GM12864 (cell line): ENCODE measurements around the gene POMGNT2.

Experiments
- DNase-seq: peaks from one replicate; pipeline ENCODE4 v3.0.0-alpha.2; 2011; ENCODE audit warnings: low read depth
- H3K4me3 ChIP-seq: 2 replicates; pipeline ENCODE4 v1.5.1; 2011; ENCODE audit warnings: mild to moderate bottlenecking, low read depth, low read length, control low read depth
- TF ChIP-seq, protein P1 (sequence below): IDR thresholded peaks from 2 replicates; pipeline ENCODE4 v1.5.1; 2011; ENCODE audit warnings: low read depth, mild to moderate bottlenecking, moderate library complexity, low read length, control low read depth, inconsistent platforms; ENCODE audit errors: missing control alignments

POMGNT2 gene

GRCh38 chr3:43126536-43126935 is 20.7 kb upstream of the POMGNT2 start:
- H3K4me3 ChIP-seq = no peak overlapping the region
- DNase-seq = no peak
- TF ChIP-seq, protein P1, sequence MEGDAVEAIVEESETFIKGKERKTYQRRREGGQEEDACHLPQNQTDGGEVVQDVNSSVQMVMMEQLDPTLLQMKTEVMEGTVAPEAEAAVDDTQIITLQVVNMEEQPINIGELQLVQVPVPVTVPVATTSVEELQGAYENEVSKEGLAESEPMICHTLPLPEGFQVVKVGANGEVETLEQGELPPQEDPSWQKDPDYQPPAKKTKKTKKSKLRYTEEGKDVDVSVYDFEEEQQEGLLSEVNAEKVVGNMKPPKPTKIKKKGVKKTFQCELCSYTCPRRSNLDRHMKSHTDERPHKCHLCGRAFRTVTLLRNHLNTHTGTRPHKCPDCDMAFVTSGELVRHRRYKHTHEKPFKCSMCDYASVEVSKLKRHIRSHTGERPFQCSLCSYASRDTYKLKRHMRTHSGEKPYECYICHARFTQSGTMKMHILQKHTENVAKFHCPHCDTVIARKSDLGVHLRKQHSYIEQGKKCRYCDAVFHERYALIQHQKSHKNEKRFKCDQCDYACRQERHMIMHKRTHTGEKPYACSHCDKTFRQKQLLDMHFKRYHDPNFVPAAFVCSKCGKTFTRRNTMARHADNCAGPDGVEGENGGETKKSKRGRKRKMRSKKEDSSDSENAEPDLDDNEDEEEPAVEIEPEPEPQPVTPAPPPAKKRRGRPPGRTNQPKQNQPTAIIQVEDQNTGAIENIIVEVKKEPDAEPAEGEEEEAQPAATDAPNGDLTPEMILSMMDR = no peak

GRCh38 chr3:43123895-43124294 is 18.0 kb upstream of the POMGNT2 start:
- no peak overlapping the region for H3K4me3 ChIP-seq
- DNase-seq = no peak
- TF ChIP-seq, protein P1 = no peak

DNA sequence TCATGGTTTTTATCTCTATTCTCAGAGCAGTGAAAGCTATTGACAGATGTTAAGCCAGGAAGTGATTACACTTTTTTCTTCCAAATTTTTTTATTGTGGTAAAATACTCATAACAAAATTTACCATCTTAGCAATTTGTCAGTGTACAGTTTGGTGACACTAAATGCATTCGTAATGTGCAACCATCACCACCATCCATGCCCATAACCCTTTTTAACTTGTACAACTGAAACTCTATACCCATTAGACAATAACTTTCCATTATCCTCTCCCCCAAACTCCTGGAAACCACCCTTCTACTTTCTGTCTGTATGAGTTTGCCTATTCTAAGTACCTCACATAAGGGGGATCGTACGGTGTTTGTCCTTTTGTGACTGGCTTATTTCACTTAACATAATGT is 15.1 kb upstream of the POMGNT2 start:
- no peak for DNase-seq
- no peak overlapping the region for H3K4me3 ChIP-seq
- TF ChIP-seq, protein P1 = no peak

DNA sequence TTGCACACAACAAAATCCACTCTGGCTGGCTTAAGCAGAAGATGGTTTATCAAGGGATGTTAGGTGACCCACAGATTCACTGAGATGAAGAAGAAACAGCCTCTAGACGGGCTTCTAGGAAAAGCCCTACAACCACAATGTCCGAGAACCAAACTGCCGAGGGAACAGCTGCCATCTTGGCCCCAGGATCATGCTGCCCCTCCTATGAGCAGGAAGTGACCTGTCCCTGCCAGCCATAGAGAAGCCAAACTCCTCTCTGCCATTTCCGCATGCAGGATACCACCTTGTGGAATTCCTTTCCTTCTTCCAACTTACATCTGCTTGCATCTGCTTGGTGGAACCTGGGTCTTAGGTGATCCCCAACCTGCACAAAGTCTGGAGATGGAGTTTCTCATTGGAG is 11.4 kb upstream of the POMGNT2 start:
- no peak for DNase-seq
- no peak overlapping the region for H3K4me3 ChIP-seq
- TF ChIP-seq, protein P1 = no peak

DNA sequence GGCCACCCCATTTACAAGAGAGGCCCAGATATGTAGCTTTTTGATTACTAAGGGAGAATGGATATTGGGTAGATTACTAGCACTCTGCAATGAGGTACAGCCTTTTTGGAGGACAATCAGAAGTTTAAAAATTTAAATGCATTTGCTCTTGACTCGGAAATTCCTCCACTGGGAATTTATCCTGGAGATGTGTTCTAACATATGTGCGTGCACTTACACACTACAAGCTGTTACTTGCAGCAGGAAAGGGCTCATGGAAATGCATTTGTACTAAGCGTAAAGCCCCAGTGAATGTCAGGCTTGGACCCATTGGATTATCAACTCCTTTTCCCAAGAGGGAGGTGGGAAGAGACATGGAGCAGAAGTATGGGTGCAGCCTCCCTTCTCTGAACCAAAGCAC is 7.8 kb upstream of the POMGNT2 start:
- no peak overlapping the region for H3K4me3 ChIP-seq
- TF ChIP-seq, protein P1 = no peak
- no peak for DNase-seq

DNA sequence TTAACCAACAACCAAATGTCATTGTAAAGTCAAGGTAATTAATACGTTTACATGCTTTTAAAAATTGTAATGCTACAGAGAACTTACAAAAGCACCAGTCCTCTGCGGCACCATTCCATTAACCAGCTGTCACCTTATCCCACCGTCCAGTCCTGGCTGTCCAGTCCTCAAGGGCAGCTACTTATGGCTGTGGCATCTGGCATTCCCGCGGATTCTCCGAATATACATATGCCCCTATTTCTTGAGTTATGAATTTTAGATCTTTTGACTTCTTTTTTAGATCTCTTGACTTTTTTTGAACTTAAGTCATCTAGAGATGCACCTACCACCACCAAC is 382 bp upstream of the POMGNT2 start:
- DNase-seq = no peak
- TF ChIP-seq, protein P1 = no peak
- no peak overlapping the region for H3K4me3 ChIP-seq

DNA sequence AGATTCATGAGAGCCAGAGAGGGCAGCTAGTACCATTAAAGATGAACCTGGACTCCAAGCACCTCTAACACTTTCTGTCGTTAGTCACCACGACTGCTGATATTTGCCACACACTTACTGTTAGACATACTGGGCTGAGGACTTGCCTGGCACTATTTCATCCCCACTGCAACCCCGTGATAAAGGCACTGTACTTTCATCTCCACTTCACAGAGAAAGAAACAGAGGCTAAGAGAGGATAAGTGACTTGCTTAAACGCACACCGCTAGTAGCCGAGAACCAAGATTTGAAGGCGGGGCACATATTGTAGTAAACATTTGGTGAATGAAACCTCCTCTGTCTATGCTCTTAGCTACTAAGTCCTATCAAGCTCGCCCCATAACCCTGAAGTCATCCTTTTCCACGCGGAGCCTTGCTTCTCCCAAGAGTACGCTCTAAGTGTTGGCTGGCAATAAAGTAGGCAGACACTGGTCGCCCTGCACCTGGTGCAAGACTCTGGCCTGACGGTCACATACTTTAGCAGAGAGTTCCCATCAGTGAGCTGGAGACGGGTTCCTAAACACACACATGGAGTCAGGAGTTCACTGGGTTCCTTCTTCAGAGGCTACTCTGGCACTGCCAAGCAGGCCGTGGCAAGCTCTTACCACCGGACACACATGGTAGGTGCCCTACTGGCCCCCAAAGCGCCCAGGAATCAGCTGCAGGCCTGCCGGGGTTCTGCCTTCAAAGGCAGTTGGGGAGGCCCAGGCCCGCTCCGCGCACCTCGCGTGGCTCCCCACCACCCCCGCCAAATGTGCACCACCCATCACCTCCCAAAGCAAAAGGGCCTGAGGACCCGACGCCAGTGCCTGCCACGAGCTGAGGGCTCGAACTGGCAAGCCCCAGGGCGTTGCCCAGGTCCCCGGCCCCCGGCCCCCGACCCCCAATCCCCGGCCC is 951 bp downstream of the POMGNT2 start:
- DNase-seq = no peak
- TF ChIP-seq, protein P1 = no peak
- no peak overlapping the region for H3K4me3 ChIP-seq
